Measurements from ENCODE around the gene MEGF11. TPM values are rescaled to one million over a fixed set of nuclear protein-coding genes. Genes with fewer than 3 reads are reported as not detected.

The MEGF11 gene
- total RNA-seq, 1 experiment from 2014 or later: 2.3 TPM

DNA sequence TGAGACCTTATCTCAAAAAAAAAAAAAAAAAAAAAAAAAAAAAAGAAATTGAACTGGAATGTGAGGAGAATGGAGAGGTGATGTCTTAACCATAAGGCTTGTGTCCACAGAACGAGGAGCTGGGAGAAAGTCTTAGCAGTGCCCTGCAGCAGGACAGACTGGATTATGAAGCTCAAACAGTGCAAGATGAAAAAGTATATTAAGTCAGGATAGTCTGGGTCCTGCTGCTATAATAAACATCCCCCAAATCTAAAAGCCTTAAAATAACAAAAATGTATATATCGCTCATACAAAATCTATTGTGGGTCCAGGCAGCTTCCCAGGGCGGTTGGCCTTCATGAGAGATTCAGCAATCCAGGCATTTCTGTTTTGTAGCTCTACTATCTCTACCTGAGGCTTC is 208.7 kb downstream of the MEGF11 start:
- intact Hi-C loops (cut with micrococcal nuclease): no loop called here
- Histone ChIP-seq H4K20me1 (ENCODE audit: insufficient read depth) (no peaks in the 10 kb centered on the region), H3K9ac (ENCODE audit: low read length) (no peak overlapping the region), H3K36me3 (ENCODE audit: control insufficient read depth in 1 of 2, insufficient read depth in 2 of 2, low read length in 2 of 2) (no peaks in the 10 kb centered on the region), H3K79me2 (ENCODE audit: insufficient read depth, low read length) (no peaks in the 10 kb centered on the region), H3K4me2 (ENCODE audit: low read length) (no peak overlapping the region), H3K27me3 (ENCODE audit: insufficient read depth, low read length) (no peaks in the 10 kb centered on the region), H3K27ac (ENCODE audit: low read depth, low read length) (no peak overlapping the region), H3K4me1 (ENCODE audit: control insufficient read depth in 1 of 2, insufficient read depth in 2 of 2, low read length in 2 of 2) (no peaks in the 10 kb centered on the region), H3K9me2 (ENCODE audit: insufficient read depth) (no peaks in the 10 kb centered on the region), H3K9me3 (ENCODE audit: control insufficient read depth in 1 of 2, insufficient read depth in 1 of 2, low read depth in 1 of 2, low read length in 2 of 2) (no peaks in the 10 kb centered on the region), H2AFZ (ENCODE audit: low read depth, low read length, poor library complexity, severe bottlenecking) (no peak overlapping the region), H3K4me3 (replicated peaks in 1 of 2; ENCODE audit: low read depth in 1 of 2, low read length in 2 of 2) (no peak overlapping the region)
- ATAC-seq (no peak), DNase-seq (ENCODE audit: low read depth, low spot score) (no peak)
- ChIA-PET POLR2A (no interaction called here), RAD21 (ENCODE audit: low non-redundant PET in 1 of 2, low total read pairs in 2 of 2, uncharacterized antibody in 2 of 2, unreplicated experiment in 2 of 2) (no interaction called here), CTCF (no interaction called here)
- no TSS peak for BruUV-seq (replicated peaks)
- no peak for TF ChIP-seq SRF (IDR thresholded peaks at IDR 0.05; ENCODE audit: low read depth)
- no peak for TF ChIP-seq ZNF274 (IDR thresholded peaks at IDR 0.05; ENCODE audit: low read depth, low read length)
- TF ChIP-seq EZH2phosphoT487 (IDR thresholded peaks at IDR 0.05; ENCODE audit: borderline replicate concordance): no peak
- TF ChIP-seq, protein P1, sequence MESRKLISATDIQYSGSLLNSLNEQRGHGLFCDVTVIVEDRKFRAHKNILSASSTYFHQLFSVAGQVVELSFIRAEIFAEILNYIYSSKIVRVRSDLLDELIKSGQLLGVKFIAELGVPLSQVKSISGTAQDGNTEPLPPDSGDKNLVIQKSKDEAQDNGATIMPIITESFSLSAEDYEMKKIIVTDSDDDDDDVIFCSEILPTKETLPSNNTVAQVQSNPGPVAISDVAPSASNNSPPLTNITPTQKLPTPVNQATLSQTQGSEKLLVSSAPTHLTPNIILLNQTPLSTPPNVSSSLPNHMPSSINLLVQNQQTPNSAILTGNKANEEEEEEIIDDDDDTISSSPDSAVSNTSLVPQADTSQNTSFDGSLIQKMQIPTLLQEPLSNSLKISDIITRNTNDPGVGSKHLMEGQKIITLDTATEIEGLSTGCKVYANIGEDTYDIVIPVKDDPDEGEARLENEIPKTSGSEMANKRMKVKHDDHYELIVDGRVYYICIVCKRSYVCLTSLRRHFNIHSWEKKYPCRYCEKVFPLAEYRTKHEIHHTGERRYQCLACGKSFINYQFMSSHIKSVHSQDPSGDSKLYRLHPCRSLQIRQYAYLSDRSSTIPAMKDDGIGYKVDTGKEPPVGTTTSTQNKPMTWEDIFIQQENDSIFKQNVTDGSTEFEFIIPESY (IDR thresholded peaks at IDR 0.05; ENCODE audit: extremely low read depth, insufficient replicate concordance, low read length): no peak
- no peak for TF ChIP-seq SP1 (IDR thresholded peaks at IDR 0.05; ENCODE audit: low read depth)
- no peak for TF ChIP-seq FOSL1 (IDR thresholded peaks at IDR 0.05; ENCODE audit: low read depth)

DNA sequence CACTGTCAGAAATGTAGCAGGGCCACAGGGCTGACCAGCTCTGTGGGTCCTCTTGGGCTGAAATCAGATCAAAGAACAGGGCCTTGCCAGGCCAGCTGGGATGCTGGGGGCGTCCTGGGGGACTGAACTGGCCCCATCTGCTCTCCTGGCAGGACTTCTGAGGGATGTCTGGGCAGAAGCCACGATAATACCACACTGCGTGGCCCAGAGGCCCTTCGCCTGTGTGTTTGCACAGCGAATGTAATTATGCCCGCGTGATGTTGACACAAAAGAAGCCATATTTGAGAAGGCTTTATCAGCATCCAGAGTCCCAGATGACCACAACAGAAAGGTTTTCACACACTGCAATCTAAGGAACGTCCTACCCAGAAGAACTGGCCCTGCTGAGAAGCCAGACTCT is 210.3 kb downstream of the MEGF11 start:
- CTCF ChIA-PET: no interaction called here
- ATAC-seq (no peak), DNase-seq (ENCODE audit: low read depth, low spot score) (no peak)
- TF ChIP-seq FOSL1 (IDR thresholded peaks at IDR 0.05; ENCODE audit: low read depth): no peak
- TF ChIP-seq TCF7L2 (IDR thresholded peaks at IDR 0.05; ENCODE audit: borderline replicate concordance, extremely low read depth, insufficient read depth, insufficient read length): no peak
- TF ChIP-seq EZH2 (IDR thresholded peaks at IDR 0.05): no peak
- TF ChIP-seq RAD21 (IDR thresholded peaks at IDR 0.05; ENCODE audit: low read depth): no peak
- TF ChIP-seq ELF1 (IDR thresholded peaks at IDR 0.05; ENCODE audit: borderline replicate concordance, low read depth): no peak
- no peak for TF ChIP-seq SIN3A (IDR thresholded peaks at IDR 0.05; ENCODE audit: low read depth)
- no peak for TF ChIP-seq ZFX (IDR thresholded peaks at IDR 0.05)
- TF ChIP-seq, protein P2, sequence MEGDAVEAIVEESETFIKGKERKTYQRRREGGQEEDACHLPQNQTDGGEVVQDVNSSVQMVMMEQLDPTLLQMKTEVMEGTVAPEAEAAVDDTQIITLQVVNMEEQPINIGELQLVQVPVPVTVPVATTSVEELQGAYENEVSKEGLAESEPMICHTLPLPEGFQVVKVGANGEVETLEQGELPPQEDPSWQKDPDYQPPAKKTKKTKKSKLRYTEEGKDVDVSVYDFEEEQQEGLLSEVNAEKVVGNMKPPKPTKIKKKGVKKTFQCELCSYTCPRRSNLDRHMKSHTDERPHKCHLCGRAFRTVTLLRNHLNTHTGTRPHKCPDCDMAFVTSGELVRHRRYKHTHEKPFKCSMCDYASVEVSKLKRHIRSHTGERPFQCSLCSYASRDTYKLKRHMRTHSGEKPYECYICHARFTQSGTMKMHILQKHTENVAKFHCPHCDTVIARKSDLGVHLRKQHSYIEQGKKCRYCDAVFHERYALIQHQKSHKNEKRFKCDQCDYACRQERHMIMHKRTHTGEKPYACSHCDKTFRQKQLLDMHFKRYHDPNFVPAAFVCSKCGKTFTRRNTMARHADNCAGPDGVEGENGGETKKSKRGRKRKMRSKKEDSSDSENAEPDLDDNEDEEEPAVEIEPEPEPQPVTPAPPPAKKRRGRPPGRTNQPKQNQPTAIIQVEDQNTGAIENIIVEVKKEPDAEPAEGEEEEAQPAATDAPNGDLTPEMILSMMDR (IDR thresholded peaks at IDR 0.05 in 2 of 3, conservative IDR thresholded peaks at IDR 0.05 in 1 of 3; ENCODE audit: borderline replicate concordance in 1 of 3, insufficient read depth in 1 of 3, low read depth in 2 of 3, low read length in 2 of 3): no peak
- TF ChIP-seq CBX3 (IDR thresholded peaks at IDR 0.05; ENCODE audit: low read depth): no peak
- TF ChIP-seq, protein P3, sequence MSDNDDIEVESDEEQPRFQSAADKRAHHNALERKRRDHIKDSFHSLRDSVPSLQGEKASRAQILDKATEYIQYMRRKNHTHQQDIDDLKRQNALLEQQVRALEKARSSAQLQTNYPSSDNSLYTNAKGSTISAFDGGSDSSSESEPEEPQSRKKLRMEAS (IDR thresholded peaks at IDR 0.05): no peak
- TF ChIP-seq CEBPB (IDR thresholded peaks at IDR 0.05; ENCODE audit: low read depth): no peak
- no peak for TF ChIP-seq POLR2AphosphoS5 (IDR thresholded peaks at IDR 0.05; ENCODE audit: low read depth, low read length)
- no peak for TF ChIP-seq JUND (IDR thresholded peaks at IDR 0.05)
- TF ChIP-seq YY1 (IDR thresholded peaks at IDR 0.05; ENCODE audit: extremely low read depth, insufficient replicate concordance, low read depth, low read length): no peak
- no peak for TF ChIP-seq SRF (IDR thresholded peaks at IDR 0.05; ENCODE audit: low read depth)
- TF ChIP-seq SP1 (IDR thresholded peaks at IDR 0.05; ENCODE audit: low read depth): no peak
- Histone ChIP-seq H3K4me1 (ENCODE audit: control insufficient read depth in 1 of 2, insufficient read depth in 2 of 2, low read length in 2 of 2) (peaks cover 9 to 13% of the 10 kb centered on the region in 2 experiments; a peak in 3 of 4 replicates), H4K20me1 (ENCODE audit: insufficient read depth) (no peaks in the 10 kb centered on the region), H3K4me3 (replicated peaks in 1 of 2; ENCODE audit: low read depth in 1 of 2, low read length in 2 of 2) (no peak overlapping the region), H3K27ac (ENCODE audit: low read depth, low read length) (no peak overlapping the region), H3K79me2 (ENCODE audit: insufficient read depth, low read length) (no peaks in the 10 kb centered on the region), H3K4me2 (ENCODE audit: low read length) (no peak overlapping the region), H3K27me3 (ENCODE audit: insufficient read depth, low read length) (no peaks in the 10 kb centered on the region), H3K9ac (ENCODE audit: low read length) (no peak overlapping the region), H3K9me2 (ENCODE audit: insufficient read depth) (no peaks in the 10 kb centered on the region), H2AFZ (ENCODE audit: low read depth, low read length, poor library complexity, severe bottlenecking) (no peak overlapping the region), H3K9me3 (ENCODE audit: control insufficient read depth in 1 of 2, insufficient read depth in 1 of 2, low read depth in 1 of 2, low read length in 2 of 2) (no peaks in the 10 kb centered on the region), H3K36me3 (ENCODE audit: control insufficient read depth in 1 of 2, insufficient read depth in 2 of 2, low read length in 2 of 2) (no peaks in the 10 kb centered on the region)
- intact Hi-C loops (cut with micrococcal nuclease): no loop called here
- RAD21 ChIA-PET (ENCODE audit: low non-redundant PET in 1 of 2, low total read pairs in 2 of 2, uncharacterized antibody in 2 of 2, unreplicated experiment in 2 of 2): no interaction called here
- POLR2A ChIA-PET: no interaction called here
- BruUV-seq (replicated peaks): no TSS peak
